Kidney epithelial cell (primary cell): ENCODE measurements around the gene LRBA. TPM values are rescaled to one million over a fixed set of nuclear protein-coding genes. Genes with fewer than 3 reads are reported as not detected.

Experiments used
- DNase-seq: peaks from one replicate; pipeline ENCODE4 v3.0.0-alpha.2; 2010; ENCODE audit warnings: low read depth
- H3K27me3 ChIP-seq: 2 replicates; pipeline ENCODE4 v1.6.0; 2011; ENCODE audit warnings: low read length; ENCODE audit not compliant: control insufficient read depth, insufficient read depth
- H3K36me3 ChIP-seq: 2 replicates; pipeline ENCODE4 v1.5.1; 2011; ENCODE audit warnings: low read length; ENCODE audit not compliant: control insufficient read depth, insufficient read depth
- H3K4me3 ChIP-seq: 2 replicates; pipeline ENCODE4 v1.5.1; 2011; ENCODE audit warnings: low read depth, mild to moderate bottlenecking, control low read depth, low read length
- CTCF ChIP-seq: IDR thresholded peaks from 2 replicates; pipeline ENCODE4 v1.5.1; 2011; ENCODE audit warnings: mild to moderate bottlenecking, moderate library complexity, low read length, control low read depth, inconsistent platforms; ENCODE audit not compliant: insufficient read depth, poor library complexity, severe bottlenecking
- total RNA-seq: library from RNA; depleted of rRNA; stranded (reverse); fragments of >200 nt; gene quantifications from 2 replicates; pipeline ENCODE4 v1.2.3, GENCODE V29; 2015

Gene LRBA
- total RNA-seq, 1 donor from 2014 or later = 85.2 TPM

GRCh38 chr4:150713251-150713650 is 301.8 kb downstream of the LRBA start:
- Histone ChIP-seq H3K4me3 (no peak overlapping the region), H3K27me3 (no peaks in the 10 kb centered on the region), H3K36me3 (no peaks in the 10 kb centered on the region)
- TF ChIP-seq CTCF = no peak
- DNase-seq = no peak

- no peaks in the 10 kb centered on the region for H3K36me3 ChIP-seq
- no peak overlapping the region for H3K4me3 ChIP-seq
- no peaks in the 10 kb centered on the region for H3K27me3 ChIP-seq
- TF ChIP-seq CTCF = no peak
- DNase-seq = no peak
Observed at GRCh38 chr4:150710770-150711375, 304.2 kb downstream of the LRBA start.

- no peak for DNase-seq
Observed at GRCh38 chr4:150708004-150708403, 307.1 kb downstream of the LRBA start.

GRCh38 chr4:150699599-150699998 is 315.5 kb downstream of the LRBA start:
- Histone ChIP-seq H3K36me3 (no peaks in the 10 kb centered on the region), H3K27me3 (no peaks in the 10 kb centered on the region), H3K4me3 (no peak overlapping the region)
- no peak for DNase-seq
- no peak for TF ChIP-seq CTCF

More at GRCh38 chr4:150708004-150708403, 307.1 kb downstream of the LRBA start:
- H3K4me3 ChIP-seq = no peak overlapping the region
- H3K27me3 ChIP-seq = no peaks in the 10 kb centered on the region
- no peak for TF ChIP-seq CTCF
- H3K36me3 ChIP-seq = no peaks in the 10 kb centered on the region

GRCh38 chr4:150695162-150695561 is 319.9 kb downstream of the LRBA start:
- no peaks in the 10 kb centered on the region for H3K27me3 ChIP-seq
- TF ChIP-seq CTCF = no peak
- no peaks in the 10 kb centered on the region for H3K36me3 ChIP-seq
- DNase-seq = no peak
- H3K4me3 ChIP-seq = no peak overlapping the region

- H3K36me3 ChIP-seq = no peaks in the 10 kb centered on the region
- DNase-seq = no peak
- no peak for TF ChIP-seq CTCF
- no peak overlapping the region for H3K4me3 ChIP-seq
- H3K27me3 ChIP-seq = no peaks in the 10 kb centered on the region
Observed at GRCh38 chr4:150694438-150694837, 320.6 kb downstream of the LRBA start.
